Mucosa of descending colon (tissue), 3 donors: ENCODE data around the gene PGM1. TPM values are rescaled to one million over a fixed set of nuclear protein-coding genes. Genes with fewer than 3 reads are reported as not detected.

Experiments
- ATAC-seq: fragments of 200-7000 bp; cut with Tn5 transposase; one replicate; pipeline ENCODE4 v1.9.1; 2020; ENCODE audit warnings: mild to moderate bottlenecking, moderate library complexity
- DNase-seq, 3 donors: peaks; one replicate each; pipeline ENCODE4 v3.0.0-alpha.2; 2020
- H3K36me3 ChIP-seq: fragments of 200-600 bp; one replicate; pipeline ENCODE4 v1.8.0; 2021; ENCODE audit warnings: low read depth, mild to moderate bottlenecking
- H3K4me1 ChIP-seq: fragments of 200-600 bp; one replicate; pipeline ENCODE4 v1.8.0; 2021; ENCODE audit warnings: low read depth, mild to moderate bottlenecking
- H3K4me3 ChIP-seq: fragments of 200-600 bp; one replicate; pipeline ENCODE4 v1.8.0; 2021; ENCODE audit warnings: mild to moderate bottlenecking
- H3K9me3 ChIP-seq: fragments of 200-600 bp; one replicate; pipeline ENCODE4 v1.8.0; 2021; ENCODE audit warnings: mild to moderate bottlenecking
- CTCF ChIP-seq: fragments of 200-600 bp; IDR thresholded peaks from one replicate; pipeline ENCODE4 v1.8.0; 2022; ENCODE audit warnings: antibody characterized with exemption, mild to moderate bottlenecking
- intact Hi-C, 2 donors: fragments of 100-400 bp; cut with DNase I in 1 of 2; cut with micrococcal nuclease in 1 of 2; formaldehyde crosslinking; loops; one replicate each; pipeline versions ENCODE4 v1.11.0 to v1.11.1; 2022; cut with DNase I, micrococcal nuclease
- total RNA-seq, 3 donors: library from RNA; stranded (reverse); fragmentation: NEBNext Ultra II Directional in 2 of 3; extraction: Animal tissue kit (Norgen Biotek cat#: 25700) in 2 of 3; gene quantifications; one replicate each; pipeline versions ENCODE4 v1.2.1 to v1.2.4, GENCODE V29; 2021 to 2023
- donor health status: DM: no; HTN: no; CAD: no; lungs with moderate emphysema.
- donor health status: DM: no; HTN: no; CAD: no.
- donor health status: DM: no; HTN: yes; CAD: no.

PGM1 gene
- total RNA-seq, 3 donors from 2014 or later, result 81.0 to 116 (median 87.3) TPM

GRCh38 chr1:63670164-63670563, 77.0 kb downstream of the PGM1 start:
- Histone ChIP-seq H3K4me3 (no peak overlapping the region), H3K9me3 (no peaks in the 10 kb centered on the region), H3K4me1 (no peaks in the 10 kb centered on the region), H3K36me3 (no peaks in the 10 kb centered on the region)
- DNase-seq (no peak), ATAC-seq (no peak)
- intact Hi-C loops, result loop anchor here in 1 of 2 donors (10.0 kb wide), 1 partner anchor 575 kb away; no protein-coding TSS in a partner anchor
- no peak for TF ChIP-seq CTCF

GRCh38 chr1:63671514-63671913, 78.3 kb downstream of the PGM1 start:
- intact Hi-C loops, result loop anchor here in 1 of 2 donors (10.0 kb wide), 1 partner anchor 573 kb away; no protein-coding TSS in a partner anchor
- Histone ChIP-seq H3K4me1 (no peaks in the 10 kb centered on the region), H3K36me3 (no peaks in the 10 kb centered on the region), H3K9me3 (no peaks in the 10 kb centered on the region), H3K4me3 (no peak overlapping the region)
- no peak for TF ChIP-seq CTCF
- ATAC-seq (no peak), DNase-seq (no peak)

DNA sequence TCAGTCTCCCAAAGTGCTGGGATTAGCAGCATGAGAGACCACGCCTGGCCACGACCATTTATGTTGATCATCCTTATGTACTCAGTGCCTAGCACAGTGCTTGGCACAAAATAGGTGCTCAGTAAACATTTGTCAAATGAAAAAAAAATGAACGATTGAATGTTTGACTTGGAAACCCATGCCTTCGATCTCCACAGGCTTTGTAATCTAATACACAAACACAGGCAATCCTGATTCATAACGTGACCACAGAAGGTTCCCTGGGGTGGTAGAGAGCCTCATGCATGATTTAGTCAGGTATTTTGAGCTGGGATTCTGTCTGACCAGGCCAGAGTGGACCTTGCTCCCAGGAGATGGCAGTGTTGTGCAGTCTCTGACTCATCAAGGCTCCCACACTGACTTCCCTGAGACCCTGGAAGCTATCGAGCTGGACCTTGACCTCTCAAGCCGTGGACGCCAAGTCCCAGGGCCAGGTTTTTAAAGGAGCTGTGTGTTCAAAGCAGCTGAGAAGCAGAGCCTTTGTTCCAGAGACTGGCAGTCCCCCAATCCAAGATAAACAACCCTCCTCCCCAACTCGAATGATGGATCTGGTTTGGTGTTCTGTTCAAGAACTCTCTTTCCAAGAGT, 81.1 kb downstream of the PGM1 start:
- TF ChIP-seq CTCF, result peak; percentile 24
- Histone ChIP-seq H3K9me3 (no peaks in the 10 kb centered on the region), H3K36me3 (no peaks in the 10 kb centered on the region), H3K4me3 (no peak overlapping the region), H3K4me1 (no peaks in the 10 kb centered on the region)
- ATAC-seq (peak; percentile 98), DNase-seq (peak; percentile 71 to 86 (median 78))
- intact Hi-C loops, result loop anchor here in 1 of 2 donors (10.0 kb wide), 1 partner anchor 570 kb away; no protein-coding TSS in a partner anchor

GRCh38 chr1:63674865-63675419, 81.7 kb downstream of the PGM1 start:
- DNase-seq (no peak), ATAC-seq (no peak)
- no peak for TF ChIP-seq CTCF
- Histone ChIP-seq H3K9me3 (no peaks in the 10 kb centered on the region), H3K4me3 (no peak overlapping the region), H3K4me1 (no peaks in the 10 kb centered on the region), H3K36me3 (no peaks in the 10 kb centered on the region)
- intact Hi-C loops, result loop anchor here in 1 of 2 donors (10.0 kb wide), 1 partner anchor 570 kb away; no protein-coding TSS in a partner anchor

GRCh38 chr1:63675420-63675931, 82.3 kb downstream of the PGM1 start:
- ATAC-seq, result no peak
- no peaks in the 10 kb centered on the region for H3K4me1 ChIP-seq
- H3K36me3 ChIP-seq, result no peaks in the 10 kb centered on the region
- TF ChIP-seq CTCF, result no peak
- no peak overlapping the region for H3K4me3 ChIP-seq
- H3K9me3 ChIP-seq, result no peaks in the 10 kb centered on the region
- DNase-seq, result no peak
- intact Hi-C loops, result loop anchor here in 1 of 2 donors (10.0 kb wide), 1 partner anchor 569 kb away; no protein-coding TSS in a partner anchor
